Measurements from ENCODE around the gene CSNK2A2.

Gene CSNK2A2

GRCh38 chr16:58176608-58177352 lies 21.1 kb downstream of the CSNK2A2 start:
- DNase-seq (ENCODE audit: low read depth) = no peak
- H3K4me3 ChIP-seq (ENCODE audit: control insufficient read depth, low read depth, low read length) = no peak overlapping the region
- TF ChIP-seq CTCF (conservative IDR thresholded peaks at IDR 0.05; ENCODE audit: control insufficient read depth, insufficient read depth, low read depth, low read length) = no peak

- DNase-seq (ENCODE audit: low read depth) = no peak
- no peak for TF ChIP-seq CTCF (conservative IDR thresholded peaks at IDR 0.05; ENCODE audit: control insufficient read depth, insufficient read depth, low read depth, low read length)
- no peak overlapping the region for H3K4me3 ChIP-seq (ENCODE audit: control insufficient read depth, low read depth, low read length)
These were observed 27.7 kb downstream of the CSNK2A2 start for GRCh38 chr16:58170223-58170622.

GRCh38 chr16:58160855-58161254 lies 37.1 kb downstream of the CSNK2A2 start:
- DNase-seq (ENCODE audit: low read depth) = no peak
- TF ChIP-seq CTCF (conservative IDR thresholded peaks at IDR 0.05; ENCODE audit: control insufficient read depth, insufficient read depth, low read depth, low read length) = no peak
- H3K4me3 ChIP-seq (ENCODE audit: control insufficient read depth, low read depth, low read length) = no peak overlapping the region

- no peak for TF ChIP-seq CTCF (conservative IDR thresholded peaks at IDR 0.05; ENCODE audit: control insufficient read depth, insufficient read depth, low read depth, low read length)
- DNase-seq (ENCODE audit: low read depth) = no peak
These were observed 39.2 kb downstream of the CSNK2A2 start for GRCh38 chr16:58158725-58159124.

GRCh38 chr16:58157951-58158540 lies 39.9 kb downstream of the CSNK2A2 start:
- no peak for DNase-seq (ENCODE audit: low read depth)
- no peak overlapping the region for H3K4me3 ChIP-seq (ENCODE audit: control insufficient read depth, low read depth, low read length)
- TF ChIP-seq CTCF (conservative IDR thresholded peaks at IDR 0.05; ENCODE audit: control insufficient read depth, insufficient read depth, low read depth, low read length) = no peak

More at GRCh38 chr16:58158725-58159124, 39.2 kb downstream of the CSNK2A2 start:
- H3K4me3 ChIP-seq (ENCODE audit: control insufficient read depth, low read depth, low read length) = no peak overlapping the region

- no peak for DNase-seq (ENCODE audit: low read depth)
- H3K4me3 ChIP-seq (ENCODE audit: control insufficient read depth, low read depth, low read length) = no peak overlapping the region
- TF ChIP-seq CTCF (conservative IDR thresholded peaks at IDR 0.05; ENCODE audit: control insufficient read depth, insufficient read depth, low read depth, low read length) = no peak
These were observed 40.7 kb downstream of the CSNK2A2 start for GRCh38 chr16:58157239-58157638.
